Duodenal mucosa (tissue), 2 donors: ENCODE measurements around the gene TNN.

Source experiments
- H3K27ac ChIP-seq: one replicate; pipeline ENCODE4 v1.7.0; 2013; ENCODE audit warnings: low read depth, low read length
- H3K27me3 ChIP-seq, 2 donors: one replicate each; pipeline ENCODE4 v1.7.0; 2013; ENCODE audit warnings: low read length in 2 of 2, control low read depth in 1 of 2; ENCODE audit not compliant: insufficient read depth in 2 of 2, control insufficient read depth in 1 of 2
- H3K36me3 ChIP-seq, 2 donors: one replicate each; pipeline ENCODE4 v1.7.0; 2013; ENCODE audit warnings: low read length in 2 of 2, control low read depth in 1 of 2; ENCODE audit not compliant: insufficient read depth in 2 of 2, control insufficient read depth in 1 of 2
- H3K4me1 ChIP-seq, 2 donors: one replicate each; pipeline ENCODE4 v1.7.0; 2013; ENCODE audit warnings: low read length in 2 of 2, control low read depth in 1 of 2; ENCODE audit not compliant: insufficient read depth in 2 of 2, control insufficient read depth in 1 of 2
- H3K4me3 ChIP-seq, 2 donors: one replicate each; pipeline ENCODE4 v1.7.0; 2013; ENCODE audit warnings: low read length in 2 of 2, low read depth in 1 of 2
- H3K9ac ChIP-seq, 2 donors: one replicate each; pipeline ENCODE4 v1.7.0; 2013; ENCODE audit warnings: low read length in 2 of 2, low read depth in 1 of 2
- H3K9me3 ChIP-seq, 2 donors: one replicate each; pipeline ENCODE4 v1.7.0; 2013; ENCODE audit warnings: low read length in 2 of 2, control low read depth in 1 of 2; ENCODE audit not compliant: control insufficient read depth in 1 of 2

The TNN gene

DNA sequence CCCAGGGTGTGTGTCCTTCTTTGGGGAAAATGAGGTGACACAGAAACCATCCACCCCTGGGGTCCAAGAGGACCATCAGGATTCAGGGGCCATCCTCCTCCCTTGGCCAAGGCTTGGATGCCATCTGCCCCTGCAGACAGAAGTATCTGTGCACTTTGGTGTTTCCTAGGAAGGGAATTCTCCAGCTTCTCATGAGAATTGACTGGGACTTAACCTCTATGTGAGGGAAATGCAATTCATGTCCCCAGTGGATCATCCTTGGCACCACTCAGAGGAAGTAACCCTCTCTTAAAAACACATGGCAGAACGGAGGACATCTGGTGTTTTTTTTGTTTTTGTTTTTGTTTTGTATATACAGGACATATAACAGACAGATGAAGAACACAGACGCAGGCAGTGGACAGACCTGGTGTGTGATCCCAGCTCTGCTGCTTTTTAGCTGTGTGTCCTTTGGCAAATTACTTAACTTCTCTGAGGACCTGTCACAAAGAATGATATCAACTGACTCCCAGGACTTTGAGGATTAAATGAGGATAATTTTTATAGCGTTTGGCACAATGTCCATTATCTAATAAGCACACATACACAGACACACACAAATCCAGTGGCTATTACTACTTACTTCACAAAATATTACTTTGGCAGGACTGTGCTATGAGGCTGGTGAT is 3.8 kb downstream of the TNN start:
- Histone ChIP-seq H3K27ac (no peak overlapping the region), H3K27me3 (peaks cover 0 to 4% of the 10 kb centered on the region in 2 donors), H3K9ac (no peak overlapping the region), H3K9me3 (no peaks in the 10 kb centered on the region), H3K36me3 (no peaks in the 10 kb centered on the region), H3K4me3 (no peak overlapping the region), H3K4me1 (peaks cover 0 to 3% of the 10 kb centered on the region in 2 donors)

DNA sequence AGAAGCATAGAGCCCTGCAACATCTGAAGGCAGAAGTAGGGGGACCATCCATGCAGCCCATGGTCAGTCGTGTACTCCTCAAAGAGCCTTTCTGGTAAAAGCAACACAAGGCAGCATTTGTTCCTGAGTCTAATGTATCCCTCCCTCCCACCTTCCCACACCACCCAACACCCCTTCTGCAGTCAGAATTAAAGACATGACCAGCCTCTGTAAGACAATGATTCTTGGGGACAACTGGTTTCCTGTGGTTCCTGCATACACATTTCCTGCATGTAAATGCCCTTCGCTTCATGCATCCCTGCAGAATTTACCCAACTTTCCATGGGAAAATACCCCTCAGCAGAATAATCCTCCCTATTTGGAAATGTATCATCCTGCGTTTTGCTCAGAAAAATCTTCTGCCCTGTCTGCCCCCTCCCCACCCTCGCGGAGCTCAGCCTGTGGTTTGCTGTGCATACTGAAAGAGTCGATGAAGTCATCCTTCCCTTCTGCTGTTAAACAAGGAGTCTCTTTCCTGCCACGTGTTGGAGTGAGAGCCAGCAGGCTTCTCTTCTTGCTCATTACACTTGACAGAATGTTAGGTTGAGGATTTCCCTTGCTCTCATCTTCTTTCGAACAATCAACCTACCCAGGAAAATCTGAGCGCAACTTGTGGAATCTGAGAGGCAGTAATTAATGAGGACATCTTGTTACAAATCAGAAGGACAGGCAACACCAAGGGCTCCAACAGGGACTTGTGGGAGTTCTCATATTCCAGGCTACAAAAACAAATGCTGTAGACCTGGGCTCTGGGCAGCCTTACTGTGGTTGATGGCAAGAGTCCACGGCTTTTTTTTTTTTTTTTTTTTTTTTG is 4.7 kb downstream of the TNN start:
- no peaks in the 10 kb centered on the region for H3K9me3 ChIP-seq
- H3K4me3 ChIP-seq = peak overlapping the region in 1 of 2 donors; percentile 46
- no peak overlapping the region for H3K27ac ChIP-seq
- H3K36me3 ChIP-seq = no peaks in the 10 kb centered on the region
- H3K9ac ChIP-seq = no peak overlapping the region
- H3K27me3 ChIP-seq = peaks cover 0 to 4% of the 10 kb centered on the region in 2 donors
- H3K4me1 ChIP-seq = peaks cover 0 to 3% of the 10 kb centered on the region in 2 donors

DNA sequence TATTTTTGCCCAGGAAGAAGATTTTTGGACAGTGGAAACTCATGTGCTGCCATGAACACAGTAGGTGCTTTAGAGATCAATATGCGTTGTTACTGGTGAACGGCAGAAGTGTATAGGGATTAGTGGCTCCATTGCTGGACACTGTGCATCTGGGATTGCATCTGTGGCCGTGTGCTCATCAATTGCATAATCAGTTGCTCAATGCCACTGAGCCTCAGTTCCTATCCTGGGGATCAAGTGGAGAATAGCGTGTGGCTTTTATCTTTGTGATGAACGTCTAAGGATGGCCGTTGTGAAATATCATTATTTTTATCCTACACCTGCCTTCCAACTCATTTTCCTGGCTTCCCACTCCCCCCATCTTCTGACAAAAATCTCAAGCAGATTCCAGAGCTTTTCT is 5.4 kb downstream of the TNN start:
- Histone ChIP-seq H3K27ac (no peak overlapping the region), H3K27me3 (peaks cover 0 to 4% of the 10 kb centered on the region in 2 donors)

DNA sequence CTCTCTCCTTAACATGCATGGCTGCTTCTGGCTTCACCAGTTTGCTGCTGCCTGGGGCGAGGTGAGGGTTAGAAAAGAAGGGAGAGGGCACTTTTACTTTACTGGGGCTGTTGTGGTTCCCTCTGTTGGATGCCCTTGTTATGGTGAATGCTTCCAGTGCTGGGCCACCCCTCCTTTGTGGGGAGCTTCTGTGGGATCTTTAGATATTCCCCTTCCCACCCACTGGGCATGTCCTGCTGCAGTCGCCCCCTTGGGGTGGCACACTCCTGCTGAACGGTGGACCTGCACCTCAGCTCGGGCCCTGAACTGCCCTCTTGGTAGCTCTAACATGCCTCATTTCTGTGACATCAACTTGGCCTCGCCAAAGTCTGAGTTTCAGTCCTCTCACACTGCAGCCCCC is 6.0 kb downstream of the TNN start:
- no peaks in the 10 kb centered on the region for H3K36me3 ChIP-seq
- peaks cover 0 to 4% of the 10 kb centered on the region in 2 donors for H3K27me3 ChIP-seq
- H3K9me3 ChIP-seq = no peaks in the 10 kb centered on the region
- no peak overlapping the region for H3K27ac ChIP-seq
- H3K9ac ChIP-seq = no peak overlapping the region
- H3K4me1 ChIP-seq = peaks cover 0 to 3% of the 10 kb centered on the region in 2 donors
- no peak overlapping the region for H3K4me3 ChIP-seq

More for the DNA sequence above, 5.4 kb downstream of the TNN start:
- Histone ChIP-seq H3K4me3 (no peak overlapping the region), H3K9ac (no peak overlapping the region), H3K4me1 (peaks cover 0 to 3% of the 10 kb centered on the region in 2 donors), H3K36me3 (no peaks in the 10 kb centered on the region), H3K9me3 (no peaks in the 10 kb centered on the region)

DNA sequence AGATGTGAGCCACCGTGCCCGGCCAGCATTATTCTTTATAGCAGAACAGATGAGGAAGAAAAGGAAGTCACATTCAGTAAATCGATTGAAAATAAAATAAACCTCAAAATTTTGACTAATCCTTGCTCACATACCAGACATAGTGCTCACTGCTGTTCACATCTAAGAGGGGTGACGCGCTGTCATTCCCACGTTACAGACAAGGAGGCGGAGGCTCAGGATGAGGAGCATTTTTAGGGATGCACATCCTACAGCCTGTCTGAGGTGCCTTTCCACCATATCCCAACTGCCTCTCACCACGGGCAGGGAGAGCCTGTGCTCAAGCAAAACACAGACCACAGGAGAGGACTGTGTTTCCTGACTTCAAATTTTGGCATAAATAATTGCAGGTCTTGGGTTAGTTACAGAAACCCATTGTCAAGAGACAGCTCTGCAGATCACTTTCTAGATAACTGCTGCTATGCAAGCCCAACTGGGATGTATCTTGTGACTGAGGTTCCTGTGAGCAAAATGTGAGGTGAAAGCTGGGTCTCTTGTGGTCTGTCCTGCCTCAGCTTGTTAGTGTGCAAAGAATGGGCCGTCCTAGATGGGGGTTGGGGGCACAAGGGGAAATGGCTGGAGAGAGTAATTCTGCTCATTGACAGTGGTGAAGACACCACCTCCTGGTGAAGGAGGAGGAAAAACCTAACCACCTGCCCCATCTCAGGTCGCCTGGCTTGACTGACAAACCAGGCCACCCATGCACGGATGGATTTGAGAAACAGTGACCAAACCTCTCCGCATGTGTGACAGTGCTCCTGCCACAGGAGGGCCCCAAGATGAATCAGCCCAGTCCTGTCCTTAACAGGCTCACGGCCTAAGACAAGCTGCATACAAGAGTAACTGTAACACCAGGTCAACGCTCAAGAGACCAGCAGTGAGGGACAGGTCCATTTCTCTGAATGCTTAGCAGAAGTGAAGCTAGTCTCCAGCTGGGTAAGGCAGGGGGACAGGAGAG is 8.2 kb downstream of the TNN start:
- Histone ChIP-seq H3K4me1 (peaks cover 0 to 3% of the 10 kb centered on the region in 2 donors), H3K36me3 (no peaks in the 10 kb centered on the region), H3K9ac (no peak overlapping the region), H3K4me3 (no peak overlapping the region), H3K27ac (no peak overlapping the region), H3K9me3 (no peaks in the 10 kb centered on the region), H3K27me3 (peaks cover 0 to 4% of the 10 kb centered on the region in 2 donors)

DNA sequence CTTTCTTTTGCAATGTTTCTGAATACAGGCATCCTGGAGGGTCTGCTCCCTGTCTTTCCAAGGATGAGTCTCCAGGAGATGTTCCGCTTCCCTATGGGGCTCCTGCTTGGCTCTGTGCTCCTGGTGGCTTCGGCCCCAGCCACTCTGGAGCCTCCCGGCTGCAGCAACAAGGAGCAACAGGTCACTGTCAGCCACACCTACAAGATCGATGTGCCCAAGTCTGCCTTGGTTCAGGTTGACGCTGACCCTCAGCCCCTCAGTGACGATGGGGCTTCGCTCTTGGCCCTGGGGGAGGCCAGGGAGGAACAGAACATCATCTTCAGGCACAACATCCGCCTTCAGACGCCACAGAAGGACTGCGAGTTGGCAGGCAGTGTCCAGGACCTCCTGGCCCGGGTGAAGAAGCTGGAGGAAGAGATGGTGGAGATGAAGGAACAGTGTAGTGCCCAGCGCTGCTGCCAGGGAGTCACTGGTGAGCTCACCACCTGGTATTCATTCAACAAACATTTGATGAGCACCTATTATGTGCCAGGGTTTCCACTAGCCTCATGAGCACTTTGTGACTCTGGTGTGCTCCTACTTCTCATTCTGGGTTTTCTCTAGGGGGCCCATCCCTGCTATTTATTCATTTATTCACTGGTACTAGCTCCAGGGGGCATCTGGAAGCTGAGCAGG is 9.9 kb downstream of the TNN start:
- H3K27ac ChIP-seq = no peak overlapping the region
- H3K9ac ChIP-seq = no peak overlapping the region
- no peaks in the 10 kb centered on the region for H3K36me3 ChIP-seq
- H3K4me3 ChIP-seq = no peak overlapping the region
- peaks cover 0 to 4% of the 10 kb centered on the region in 2 donors for H3K27me3 ChIP-seq
- peaks cover 0 to 3% of the 10 kb centered on the region in 2 donors for H3K4me1 ChIP-seq
- H3K9me3 ChIP-seq = no peaks in the 10 kb centered on the region

DNA sequence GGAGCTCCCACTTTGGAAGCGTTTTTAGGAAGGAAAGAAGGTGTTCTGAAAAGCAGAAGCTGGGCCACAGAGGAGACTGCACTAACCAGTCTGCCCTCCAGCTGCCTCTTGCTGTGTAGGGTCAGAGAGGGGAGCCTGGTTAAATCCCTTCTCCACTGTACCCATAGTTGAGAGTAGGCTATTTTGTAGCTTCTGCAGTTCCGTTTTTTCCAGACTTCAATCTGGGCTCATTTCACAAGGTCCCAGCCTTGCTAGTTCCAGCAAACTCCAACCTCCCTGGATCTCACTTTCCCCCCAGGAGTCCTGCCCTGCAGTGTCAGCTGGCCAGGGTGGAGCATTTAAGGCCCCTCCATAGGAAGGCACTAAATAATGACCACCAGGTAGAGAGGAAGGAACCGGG is 11.0 kb downstream of the TNN start:
- no peak overlapping the region for H3K4me3 ChIP-seq
- no peaks in the 10 kb centered on the region for H3K4me1 ChIP-seq
- H3K36me3 ChIP-seq = no peaks in the 10 kb centered on the region
- peaks cover 0 to 4% of the 10 kb centered on the region in 2 donors for H3K27me3 ChIP-seq
- H3K9me3 ChIP-seq = no peaks in the 10 kb centered on the region
- H3K9ac ChIP-seq = no peak overlapping the region
- H3K27ac ChIP-seq = no peak overlapping the region

DNA sequence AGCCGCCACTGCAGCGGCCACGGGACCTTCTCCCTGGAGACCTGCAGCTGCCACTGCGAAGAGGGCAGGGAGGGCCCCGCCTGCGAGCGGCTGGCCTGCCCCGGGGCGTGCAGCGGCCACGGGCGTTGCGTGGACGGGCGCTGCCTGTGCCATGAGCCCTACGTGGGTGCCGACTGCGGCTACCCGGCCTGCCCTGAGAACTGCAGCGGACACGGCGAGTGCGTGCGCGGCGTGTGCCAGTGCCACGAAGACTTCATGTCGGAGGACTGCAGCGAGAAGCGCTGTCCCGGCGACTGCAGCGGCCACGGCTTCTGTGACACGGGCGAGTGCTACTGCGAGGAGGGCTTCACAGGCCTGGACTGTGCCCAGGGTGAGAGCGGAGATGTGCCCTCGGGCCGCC is 11.7 kb downstream of the TNN start:
- no peak overlapping the region for H3K4me3 ChIP-seq
- H3K36me3 ChIP-seq = no peaks in the 10 kb centered on the region
- H3K4me1 ChIP-seq = no peaks in the 10 kb centered on the region
- H3K27me3 ChIP-seq = peaks cover 0 to 4% of the 10 kb centered on the region in 2 donors
- no peak overlapping the region for H3K27ac ChIP-seq
- H3K9me3 ChIP-seq = no peaks in the 10 kb centered on the region
- H3K9ac ChIP-seq = no peak overlapping the region

DNA sequence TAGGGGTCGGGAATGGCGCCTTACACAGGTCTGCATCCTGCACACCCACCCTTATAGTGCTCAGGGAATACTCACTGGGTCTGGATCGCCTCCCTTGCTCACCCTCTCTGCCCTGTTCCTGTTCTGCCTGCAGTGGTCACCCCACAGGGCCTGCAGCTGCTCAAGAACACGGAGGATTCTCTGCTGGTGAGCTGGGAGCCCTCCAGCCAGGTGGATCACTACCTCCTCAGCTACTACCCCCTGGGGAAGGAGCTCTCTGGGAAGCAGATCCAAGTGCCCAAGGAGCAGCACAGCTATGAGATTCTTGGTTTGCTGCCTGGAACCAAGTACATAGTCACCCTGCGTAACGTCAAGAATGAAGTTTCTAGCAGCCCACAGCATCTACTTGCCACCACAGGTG is 12.4 kb downstream of the TNN start:
- Histone ChIP-seq H3K9me3 (no peaks in the 10 kb centered on the region), H3K4me3 (no peak overlapping the region), H3K4me1 (no peaks in the 10 kb centered on the region), H3K27me3 (peaks cover 0 to 4% of the 10 kb centered on the region in 2 donors), H3K9ac (no peak overlapping the region), H3K27ac (no peak overlapping the region), H3K36me3 (no peaks in the 10 kb centered on the region)
